HFF-Myc (cell line): ENCODE results near the gene GAK.
"Not testable (repeated sequence)": the region's sequence is repeated elsewhere in the genome, so short reads cannot be mapped to it uniquely, and the experiment has no call there.

Experiments
- DNase-seq: peaks from one replicate; pipeline ENCODE4 v3.0.0-alpha.2; 2011; ENCODE audit warnings: low read depth; ENCODE audit errors: extremely low read depth
- H3K4me3 ChIP-seq: replicated peaks from 2 replicates; pipeline ENCODE4 v1.5.1; 2011; ENCODE audit warnings: low read depth, mild to moderate bottlenecking, control low read depth, low read length
- TF ChIP-seq, protein P1 (sequence below): IDR thresholded peaks from 2 replicates; pipeline ENCODE4 v1.5.1; 2012; ENCODE audit warnings: mild to moderate bottlenecking, low read depth, low read length, control low read depth; ENCODE audit errors: missing control alignments

Gene GAK

DNA sequence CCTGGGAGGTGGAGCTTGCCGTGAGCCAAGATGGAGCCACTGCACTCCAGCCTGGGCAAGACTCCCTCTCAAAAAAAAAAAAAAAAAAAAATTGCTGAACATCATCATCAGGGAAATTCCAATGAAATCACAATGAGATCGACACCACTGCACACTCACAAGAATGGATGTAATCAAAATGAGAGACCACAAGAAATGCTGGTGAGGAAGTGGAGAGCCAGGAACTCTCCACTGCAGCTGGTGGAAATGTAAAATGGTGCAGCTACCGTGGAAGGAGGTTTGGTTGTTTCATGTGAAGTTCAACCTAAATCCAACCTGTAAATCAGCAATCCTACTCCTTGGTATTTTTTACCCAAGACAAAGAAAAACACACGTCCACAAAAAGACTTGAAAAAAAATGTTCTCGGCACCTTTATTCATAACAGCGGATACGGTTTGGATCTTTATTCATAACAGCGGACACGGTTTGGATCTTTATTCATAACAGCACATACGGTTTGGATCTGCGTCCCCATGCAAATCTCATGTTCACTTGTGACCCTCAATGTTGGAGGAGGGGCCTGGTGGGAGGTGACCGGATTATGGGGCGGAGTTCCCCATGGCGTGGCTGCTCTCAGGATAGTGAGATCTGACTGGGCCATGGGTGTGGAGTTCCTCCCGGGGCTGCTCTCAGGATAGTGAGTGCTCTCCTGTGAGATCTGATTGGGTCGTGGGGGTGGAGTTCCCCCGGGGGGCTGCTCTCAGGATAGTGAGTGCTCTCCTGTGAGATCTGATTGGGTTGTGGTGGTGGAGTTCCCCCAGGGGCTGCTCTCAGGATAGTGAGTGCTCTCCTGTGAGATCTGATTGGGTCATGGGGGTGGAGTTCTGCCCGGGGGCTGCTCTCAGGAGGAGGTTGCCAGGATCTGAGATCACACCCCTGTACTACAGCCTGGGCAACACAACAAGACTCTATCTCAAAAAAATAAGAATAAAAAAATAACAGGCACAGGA, 7.7 kb downstream of the GAK start:
- H3K4me3 ChIP-seq, result no peak overlapping the region
- TF ChIP-seq, protein P1, sequence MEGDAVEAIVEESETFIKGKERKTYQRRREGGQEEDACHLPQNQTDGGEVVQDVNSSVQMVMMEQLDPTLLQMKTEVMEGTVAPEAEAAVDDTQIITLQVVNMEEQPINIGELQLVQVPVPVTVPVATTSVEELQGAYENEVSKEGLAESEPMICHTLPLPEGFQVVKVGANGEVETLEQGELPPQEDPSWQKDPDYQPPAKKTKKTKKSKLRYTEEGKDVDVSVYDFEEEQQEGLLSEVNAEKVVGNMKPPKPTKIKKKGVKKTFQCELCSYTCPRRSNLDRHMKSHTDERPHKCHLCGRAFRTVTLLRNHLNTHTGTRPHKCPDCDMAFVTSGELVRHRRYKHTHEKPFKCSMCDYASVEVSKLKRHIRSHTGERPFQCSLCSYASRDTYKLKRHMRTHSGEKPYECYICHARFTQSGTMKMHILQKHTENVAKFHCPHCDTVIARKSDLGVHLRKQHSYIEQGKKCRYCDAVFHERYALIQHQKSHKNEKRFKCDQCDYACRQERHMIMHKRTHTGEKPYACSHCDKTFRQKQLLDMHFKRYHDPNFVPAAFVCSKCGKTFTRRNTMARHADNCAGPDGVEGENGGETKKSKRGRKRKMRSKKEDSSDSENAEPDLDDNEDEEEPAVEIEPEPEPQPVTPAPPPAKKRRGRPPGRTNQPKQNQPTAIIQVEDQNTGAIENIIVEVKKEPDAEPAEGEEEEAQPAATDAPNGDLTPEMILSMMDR, result no peak
- no peak for DNase-seq

DNA sequence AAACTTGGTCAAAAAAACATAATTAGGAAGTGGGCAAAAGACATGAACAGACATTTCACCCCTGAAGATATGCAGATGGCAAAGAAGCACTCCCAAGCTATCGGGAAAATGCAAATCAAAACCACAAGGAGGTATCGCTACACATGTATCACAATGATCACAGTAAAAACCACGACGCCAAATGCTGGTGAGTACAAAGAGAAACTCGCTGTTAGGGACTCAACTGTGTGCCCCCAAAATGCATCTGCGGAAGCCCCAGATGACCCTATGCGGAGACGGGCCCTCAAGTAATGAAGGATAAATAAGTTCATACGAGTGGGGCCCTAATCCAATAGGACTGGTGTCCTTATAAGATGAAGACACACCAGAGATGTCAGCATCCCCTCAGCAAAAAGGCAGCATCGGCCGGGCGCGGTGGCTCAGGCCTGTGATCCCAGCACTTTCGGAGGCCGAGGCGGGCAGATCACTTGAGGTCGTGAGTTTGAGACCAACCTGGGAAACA, 10.2 kb downstream of the GAK start:
- H3K4me3 ChIP-seq, result no peak overlapping the region

GRCh38 chr4:919004-919680, 13.0 kb downstream of the GAK start:
- DNase-seq, H3K4me3 ChIP-seq: not testable (repeated sequence)

More for the DNA sequence above, 10.2 kb downstream of the GAK start:
- DNase-seq, result no peak
- TF ChIP-seq, protein P1, result no peak

DNA sequence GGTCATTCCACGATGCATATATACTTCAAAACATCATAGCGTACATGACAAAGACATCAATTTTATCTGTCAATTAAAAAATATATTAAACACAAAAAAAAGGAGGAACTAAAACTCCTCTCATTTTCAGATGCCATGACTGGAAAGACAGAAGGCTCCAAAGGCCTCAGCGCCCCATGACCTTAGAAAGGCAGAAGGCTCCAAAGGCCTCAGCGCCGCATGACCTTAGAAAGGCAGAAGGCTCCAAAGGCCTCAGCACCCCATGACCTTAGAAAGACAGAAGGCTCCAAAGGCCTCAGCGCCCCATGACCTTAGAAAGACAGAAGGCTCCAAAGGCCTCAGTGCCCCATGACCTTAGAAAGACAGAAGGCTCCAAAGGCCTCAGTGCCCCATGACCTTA, 13.5 kb downstream of the GAK start:
- not testable (repeated sequence) for DNase-seq

GRCh38 chr4:917992-918391, 14.1 kb downstream of the GAK start:
- TF ChIP-seq, protein P1, result no peak
- no peak overlapping the region for H3K4me3 ChIP-seq
- DNase-seq, result no peak

More for the DNA sequence above, 13.5 kb downstream of the GAK start:
- H3K4me3 ChIP-seq, result not testable (repeated sequence)

GRCh38 chr4:917466-917865, 14.7 kb downstream of the GAK start:
- no peak for DNase-seq
- TF ChIP-seq, protein P1, result no peak
- no peak overlapping the region for H3K4me3 ChIP-seq

GRCh38 chr4:915595-915994, 16.5 kb downstream of the GAK start:
- TF ChIP-seq, protein P1, result no peak
- DNase-seq, result no peak
- H3K4me3 ChIP-seq, result no peak overlapping the region
